ENCODE results near the gene JMJD1C.
"Not testable (repeated sequence)": the region's sequence is repeated elsewhere in the genome, so short reads cannot be mapped to it uniquely, and the experiment has no call there.

JMJD1C gene

GRCh38 chr10:63366933-63367332, 98.8 kb downstream of the JMJD1C start:
- in situ Hi-C loops (cut with MboI; ENCODE audit: low sequenced_read_pairs) = no loop called here

GRCh38 chr10:63365976-63366765, 99.6 kb downstream of the JMJD1C start:
- in situ Hi-C loops (cut with MboI; ENCODE audit: low sequenced_read_pairs) = no loop called here

- in situ Hi-C loops (cut with MboI; ENCODE audit: low sequenced_read_pairs) = no loop called here
Measured at GRCh38 chr10:63364918-63365317, 100.9 kb downstream of the JMJD1C start.

- in situ Hi-C loops (cut with MboI; ENCODE audit: low sequenced_read_pairs) = no loop called here
Measured at GRCh38 chr10:63363951-63364350, 101.8 kb downstream of the JMJD1C start.

GRCh38 chr10:63355682-63356081, 110.1 kb downstream of the JMJD1C start:
- in situ Hi-C loops (cut with MboI; ENCODE audit: low sequenced_read_pairs) = no loop called here

GRCh38 chr10:63352976-63353375, 112.8 kb downstream of the JMJD1C start:
- in situ Hi-C loops (cut with MboI; ENCODE audit: low sequenced_read_pairs) = no loop called here

- in situ Hi-C loops (cut with MboI; ENCODE audit: low sequenced_read_pairs) = no loop called here
Measured at GRCh38 chr10:63348245-63348850, 117.4 kb downstream of the JMJD1C start.

- in situ Hi-C loops (cut with MboI; ENCODE audit: low sequenced_read_pairs) = no loop called here
Measured at GRCh38 chr10:63346015-63346441, 119.7 kb downstream of the JMJD1C start.

GRCh38 chr10:63344269-63344668, 121.5 kb downstream of the JMJD1C start:
- in situ Hi-C loops (cut with MboI; ENCODE audit: low sequenced_read_pairs) = no loop called here

GRCh38 chr10:63343476-63343875, 122.3 kb downstream of the JMJD1C start:
- in situ Hi-C loops (cut with MboI; ENCODE audit: low sequenced_read_pairs) = no loop called here

GRCh38 chr10:63339640-63340039, 126.1 kb downstream of the JMJD1C start:
- in situ Hi-C loops (cut with MboI; ENCODE audit: low sequenced_read_pairs) = not testable (repeated sequence)

- in situ Hi-C loops (cut with MboI; ENCODE audit: low sequenced_read_pairs) = no loop called here
Measured at GRCh38 chr10:63337455-63338251, 128.1 kb downstream of the JMJD1C start.

- in situ Hi-C loops (cut with MboI; ENCODE audit: low sequenced_read_pairs) = no loop called here
Measured at GRCh38 chr10:63331586-63331985, 134.2 kb downstream of the JMJD1C start.

GRCh38 chr10:63324495-63324854, 141.3 kb downstream of the JMJD1C start:
- in situ Hi-C loops (cut with MboI; ENCODE audit: low sequenced_read_pairs) = no loop called here

GRCh38 chr10:63323701-63324494, 141.9 kb downstream of the JMJD1C start:
- in situ Hi-C loops (cut with MboI; ENCODE audit: low sequenced_read_pairs) = no loop called here

- in situ Hi-C loops (cut with MboI; ENCODE audit: low sequenced_read_pairs) = no loop called here
Measured at GRCh38 chr10:63320683-63321082, 145.1 kb downstream of the JMJD1C start.

- in situ Hi-C loops (cut with MboI; ENCODE audit: low sequenced_read_pairs) = no loop called here
Measured at GRCh38 chr10:63319231-63319630, 146.5 kb downstream of the JMJD1C start.

- in situ Hi-C loops (cut with MboI; ENCODE audit: low sequenced_read_pairs) = no loop called here
Measured at GRCh38 chr10:63318491-63318890, 147.3 kb downstream of the JMJD1C start.

GRCh38 chr10:63314020-63314419, 151.8 kb downstream of the JMJD1C start:
- in situ Hi-C loops (cut with MboI; ENCODE audit: low sequenced_read_pairs) = no loop called here

- in situ Hi-C loops (cut with MboI; ENCODE audit: low sequenced_read_pairs) = no loop called here
Measured at GRCh38 chr10:63313066-63313717, 152.6 kb downstream of the JMJD1C start.
